ENCODE data around the gene ADARB1. TPM values are rescaled to one million over a fixed set of nuclear protein-coding genes. Genes with fewer than 3 reads are reported as not detected.
A peak's percentile ranks its signal among the peaks of the same experiment; 100 is the strongest.

Gene ADARB1
- total and polyA plus RNA-seq, 4 experiments from 2014 or later, result 4.6 to 50.0 (median 30.9) TPM

DNA sequence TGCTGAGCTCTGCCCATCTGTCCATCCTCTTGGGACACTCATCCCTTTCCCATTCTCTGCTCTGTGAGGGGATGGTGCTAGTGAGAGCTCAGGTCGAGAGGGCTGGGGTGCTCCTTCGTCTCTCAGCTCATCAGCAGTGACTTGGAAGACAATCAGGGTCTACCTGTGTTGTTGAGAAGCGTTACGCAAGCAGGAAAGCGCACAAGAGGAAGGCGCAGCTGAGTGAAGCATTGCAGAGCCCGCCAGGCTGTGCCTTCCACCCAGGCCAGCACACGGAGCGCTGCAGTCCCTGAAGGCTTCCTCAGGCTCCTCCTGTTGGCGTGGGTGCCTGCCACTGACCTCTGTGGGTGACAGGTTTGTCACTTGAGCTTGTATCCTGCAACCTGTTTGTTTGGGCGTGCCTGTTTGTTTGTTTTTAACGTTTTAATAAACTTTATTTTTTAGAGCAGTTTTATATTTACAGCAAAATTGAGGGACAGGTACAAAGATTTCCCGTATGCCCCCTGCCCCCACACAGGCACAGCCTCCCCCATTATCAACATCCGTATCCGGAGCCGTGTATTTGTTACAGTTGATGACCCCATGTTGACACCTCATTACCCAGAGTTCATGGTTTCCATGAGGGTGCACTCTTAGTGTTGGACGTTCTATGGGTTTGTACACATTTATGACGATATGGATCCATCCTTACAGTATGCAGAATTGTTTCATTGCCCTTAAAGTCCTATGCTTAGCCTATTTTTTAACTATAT, 36.7 kb downstream of the ADARB1 start:
- CTCF ChIA-PET (ENCODE audit: partially characterized antibody), result interaction anchor here (1.0 to 1.6 kb wide), 3 partner anchors 17 to 27 kb away, joined by 3 to 10 read pairs (median 8); no protein-coding TSS in a partner anchor
- Mint-ChIP-seq H3K9me3 (no peaks in the 10 kb centered on the region), H3K27me3 (no peaks in the 10 kb centered on the region), H3K27ac (peak overlapping the region in 1 of 7 donors; percentile 37), H3K36me3 (peaks cover 0 to 7% of the 10 kb centered on the region in 2 donors), H3K4me1 (peaks cover 42 to 75% (median 59%) of the 10 kb centered on the region in 4 donors), H3K4me3 (peak overlapping the region in 3 of 8 donors; percentile 1 to 54 (median 21))
- Histone ChIP-seq H3K27me3 (ENCODE audit: insufficient read depth, low read length) (no peaks in the 10 kb centered on the region), H3K4me1 (ENCODE audit: insufficient read depth, low read length) (peaks cover 36% of the 10 kb centered on the region), H3K36me3 (ENCODE audit: insufficient read depth, low read length) (no peaks in the 10 kb centered on the region), H3K9me3 (ENCODE audit: control insufficient read depth in 1 of 2, low read length in 2 of 2) (no peaks in the 10 kb centered on the region), H3K4me3 (ENCODE audit: low read length in 2 of 2) (no peak overlapping the region), H3K27ac (ENCODE audit: low read depth, low read length) (no peak overlapping the region)
- no peak for DNase-seq
- POLR2A ChIA-PET (ENCODE audit: partially characterized antibody), result no interaction called here
- intact Hi-C loops (cut with micrococcal nuclease), result no loop called here

DNA sequence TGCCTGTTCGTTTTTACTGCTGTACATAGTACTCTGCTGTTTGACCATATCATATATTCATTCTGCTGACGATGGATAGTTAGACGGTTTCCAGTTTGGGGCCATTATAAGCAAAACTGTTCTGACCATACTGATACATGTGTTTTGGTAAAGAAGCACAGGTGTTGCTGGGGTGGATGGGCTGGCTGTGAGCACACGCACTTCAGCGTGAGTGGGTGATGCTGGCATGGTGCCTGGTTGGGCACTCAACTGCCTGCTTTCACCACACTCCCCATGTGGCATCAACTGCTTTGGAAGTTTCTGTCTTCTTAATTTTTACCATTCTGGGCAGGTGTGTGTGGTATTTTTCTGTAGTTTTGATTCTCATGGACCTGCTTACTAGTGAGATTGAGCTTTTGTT, 37.3 kb downstream of the ADARB1 start:
- H3K36me3 Mint-ChIP-seq, result peaks cover 4 to 10% of the 10 kb centered on the region in 2 donors
- peak overlapping the region in 1 of 7 donors; percentile 37 for H3K27ac Mint-ChIP-seq
- DNase-seq, result no peak
- peaks cover 42 to 76% (median 57%) of the 10 kb centered on the region in 4 donors for H3K4me1 Mint-ChIP-seq
- Histone ChIP-seq H3K27me3 (ENCODE audit: insufficient read depth, low read length) (no peaks in the 10 kb centered on the region), H3K9me3 (ENCODE audit: control insufficient read depth in 1 of 2, low read length in 2 of 2) (no peaks in the 10 kb centered on the region), H3K4me1 (ENCODE audit: insufficient read depth, low read length) (peaks cover 33% of the 10 kb centered on the region), H3K4me3 (ENCODE audit: low read length in 2 of 2) (no peak overlapping the region), H3K27ac (ENCODE audit: low read depth, low read length) (no peak overlapping the region), H3K36me3 (ENCODE audit: insufficient read depth, low read length) (no peaks in the 10 kb centered on the region)
- intact Hi-C loops (cut with micrococcal nuclease), result no loop called here
- H3K9me3 Mint-ChIP-seq, result no peaks in the 10 kb centered on the region
- H3K4me3 Mint-ChIP-seq, result peak overlapping the region in 2 of 8 donors; percentile 8 to 21
- POLR2A ChIA-PET (ENCODE audit: partially characterized antibody), result no interaction called here
- CTCF ChIA-PET (ENCODE audit: partially characterized antibody), result interaction anchor here (1.0 to 1.6 kb wide), 2 partner anchors 16 to 27 kb away, joined by 3 to 10 read pairs; no protein-coding TSS in a partner anchor
- no peaks in the 10 kb centered on the region for H3K27me3 Mint-ChIP-seq

GRCh38 chr21:45112371-45112770, 38.0 kb downstream of the ADARB1 start:
- Histone ChIP-seq H3K4me1 (ENCODE audit: insufficient read depth, low read length) (peaks cover 33% of the 10 kb centered on the region), H3K27me3 (ENCODE audit: insufficient read depth, low read length) (no peaks in the 10 kb centered on the region), H3K36me3 (ENCODE audit: insufficient read depth, low read length) (no peaks in the 10 kb centered on the region), H3K9me3 (ENCODE audit: control insufficient read depth in 1 of 2, low read length in 2 of 2) (no peaks in the 10 kb centered on the region), H3K27ac (ENCODE audit: low read depth, low read length) (no peak overlapping the region), H3K4me3 (ENCODE audit: low read length in 2 of 2) (no peak overlapping the region)
- Mint-ChIP-seq H3K36me3 (peaks cover 7 to 13% of the 10 kb centered on the region in 2 donors), H3K27me3 (no peaks in the 10 kb centered on the region), H3K27ac (peak overlapping the region in 3 of 7 donors; percentile 46 to 77 (median 64)), H3K4me3 (no peak overlapping the region), H3K4me1 (peaks cover 37 to 70% (median 56%) of the 10 kb centered on the region in 4 donors), H3K9me3 (no peaks in the 10 kb centered on the region)
- intact Hi-C loops (cut with micrococcal nuclease), result no loop called here
- POLR2A ChIA-PET (ENCODE audit: partially characterized antibody), result no interaction called here
- DNase-seq, result no peak
- CTCF ChIA-PET (ENCODE audit: partially characterized antibody), result interaction anchor here (1.0 to 1.6 kb wide), 2 partner anchors 16 to 26 kb away, joined by 3 to 10 read pairs; no protein-coding TSS in a partner anchor

DNA sequence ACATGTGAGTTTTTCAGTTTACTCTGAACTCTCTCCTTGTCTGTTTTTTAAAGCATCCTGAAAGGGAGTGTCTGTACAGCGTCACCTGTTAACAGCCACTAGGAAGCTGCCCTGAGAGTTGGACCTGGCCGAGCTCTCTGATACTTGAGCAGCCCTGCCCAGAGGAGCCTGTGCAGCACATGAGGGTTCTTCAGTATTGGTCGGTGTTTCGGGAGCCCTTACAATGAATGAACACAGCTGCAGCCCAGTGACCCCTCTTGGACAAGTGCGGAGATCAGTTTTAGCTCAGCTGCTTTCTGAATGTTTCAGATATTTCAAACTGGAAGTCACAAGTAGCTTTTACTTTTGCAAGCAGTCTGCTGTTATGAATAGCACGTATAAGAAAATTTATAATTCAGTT, 39.2 kb downstream of the ADARB1 start:
- POLR2A ChIA-PET (ENCODE audit: partially characterized antibody), result interaction anchor here (1.2 kb wide), 1 partner anchor 36 kb away, joined by 3 read pairs; no protein-coding TSS in a partner anchor

DNA sequence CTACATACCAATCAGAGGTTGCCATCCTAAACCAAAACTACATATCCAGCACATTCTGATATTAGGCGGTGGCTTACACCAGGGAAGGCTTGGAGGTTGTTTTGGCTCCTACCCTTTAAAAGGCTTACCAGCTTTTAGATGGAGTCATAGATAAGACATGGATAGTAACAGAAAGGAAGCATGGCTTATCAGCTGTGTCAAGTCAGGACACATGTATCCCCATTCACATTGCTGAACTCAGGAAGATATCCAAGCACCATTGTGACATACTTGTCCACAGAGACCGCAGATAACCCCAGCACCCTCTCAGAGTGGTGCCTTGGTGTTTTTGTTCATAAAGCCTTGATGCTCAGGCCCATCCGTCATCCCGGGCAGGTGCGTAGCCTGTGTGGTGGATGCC, 39.7 kb downstream of the ADARB1 start:
- Histone ChIP-seq H3K27ac (ENCODE audit: low read depth, low read length) (no peak overlapping the region), H3K4me3 (ENCODE audit: low read length in 2 of 2) (no peak overlapping the region), H3K4me1 (ENCODE audit: insufficient read depth, low read length) (peaks cover 24% of the 10 kb centered on the region), H3K27me3 (ENCODE audit: insufficient read depth, low read length) (no peaks in the 10 kb centered on the region), H3K36me3 (ENCODE audit: insufficient read depth, low read length) (no peaks in the 10 kb centered on the region), H3K9me3 (ENCODE audit: control insufficient read depth in 1 of 2, low read length in 2 of 2) (no peaks in the 10 kb centered on the region)
- H3K36me3 Mint-ChIP-seq, result peaks cover 7 to 19% of the 10 kb centered on the region in 2 donors
- CTCF ChIA-PET (ENCODE audit: partially characterized antibody), result interaction anchor here (1.7 to 4.9 kb wide), 3 partner anchors 15 to 164 kb away, joined by 4 to 34 read pairs (median 16); no protein-coding TSS in a partner anchor
- H3K27me3 Mint-ChIP-seq, result no peaks in the 10 kb centered on the region
- H3K4me3 Mint-ChIP-seq, result no peak overlapping the region
- H3K9me3 Mint-ChIP-seq, result no peaks in the 10 kb centered on the region
- H3K27ac Mint-ChIP-seq, result no peak overlapping the region
- no peak for DNase-seq
- peaks cover 39 to 54% (median 48%) of the 10 kb centered on the region in 4 donors for H3K4me1 Mint-ChIP-seq
- POLR2A ChIA-PET (ENCODE audit: partially characterized antibody), result interaction anchor here (0.6 to 1.2 kb wide), 2 partner anchors 35 to 37 kb away, joined by 3 read pairs; no protein-coding TSS in a partner anchor
- intact Hi-C loops (cut with micrococcal nuclease), result no loop called here

More for the DNA sequence above, 39.2 kb downstream of the ADARB1 start:
- Histone ChIP-seq H3K9me3 (ENCODE audit: control insufficient read depth in 1 of 2, low read length in 2 of 2) (no peaks in the 10 kb centered on the region), H3K36me3 (ENCODE audit: insufficient read depth, low read length) (no peaks in the 10 kb centered on the region), H3K4me1 (ENCODE audit: insufficient read depth, low read length) (peaks cover 29% of the 10 kb centered on the region), H3K4me3 (ENCODE audit: low read length in 2 of 2) (no peak overlapping the region), H3K27me3 (ENCODE audit: insufficient read depth, low read length) (no peaks in the 10 kb centered on the region), H3K27ac (ENCODE audit: low read depth, low read length) (no peak overlapping the region)
- intact Hi-C loops (cut with micrococcal nuclease), result no loop called here
- no peak for DNase-seq
- Mint-ChIP-seq H3K27ac (no peak overlapping the region), H3K4me1 (peaks cover 38 to 60% (median 53%) of the 10 kb centered on the region in 4 donors), H3K36me3 (peaks cover 7 to 19% of the 10 kb centered on the region in 2 donors), H3K27me3 (no peaks in the 10 kb centered on the region), H3K4me3 (no peak overlapping the region), H3K9me3 (no peaks in the 10 kb centered on the region)
- CTCF ChIA-PET (ENCODE audit: partially characterized antibody), result interaction anchor here (3.7 to 4.9 kb wide), 2 partner anchors 16 to 24 kb away, joined by 16 to 34 read pairs; no protein-coding TSS in a partner anchor

- Histone ChIP-seq H3K4me3 (ENCODE audit: low read length in 2 of 2) (no peak overlapping the region), H3K9me3 (ENCODE audit: control insufficient read depth in 1 of 2, low read length in 2 of 2) (no peaks in the 10 kb centered on the region), H3K36me3 (ENCODE audit: insufficient read depth, low read length) (no peaks in the 10 kb centered on the region), H3K27ac (ENCODE audit: low read depth, low read length) (no peak overlapping the region), H3K27me3 (ENCODE audit: insufficient read depth, low read length) (no peaks in the 10 kb centered on the region), H3K4me1 (ENCODE audit: insufficient read depth, low read length) (peaks cover 20% of the 10 kb centered on the region)
- peaks cover 37 to 50% (median 44%) of the 10 kb centered on the region in 4 donors for H3K4me1 Mint-ChIP-seq
- ChIA-PET POLR2A (ENCODE audit: partially characterized antibody) (interaction anchor here (0.6 to 1.2 kb wide), 3 partner anchors 16 to 37 kb away, joined by 3 read pairs; no protein-coding TSS in a partner anchor), CTCF (ENCODE audit: partially characterized antibody) (interaction anchor here (1.3 to 4.9 kb wide), 4 partner anchors 10 to 164 kb away, joined by 3 to 34 read pairs (median 10); no protein-coding TSS in a partner anchor)
- H3K4me3 Mint-ChIP-seq, result no peak overlapping the region
- H3K9me3 Mint-ChIP-seq, result no peaks in the 10 kb centered on the region
- no peak for DNase-seq
- H3K27ac Mint-ChIP-seq, result peak overlapping the region in 1 of 7 donors; percentile 42
- intact Hi-C loops (cut with micrococcal nuclease), result no loop called here
- H3K27me3 Mint-ChIP-seq, result no peaks in the 10 kb centered on the region
- peaks cover 7 to 22% of the 10 kb centered on the region in 2 donors for H3K36me3 Mint-ChIP-seq
These were observed 40.1 kb downstream of the ADARB1 start for GRCh38 chr21:45114475-45114874.

DNA sequence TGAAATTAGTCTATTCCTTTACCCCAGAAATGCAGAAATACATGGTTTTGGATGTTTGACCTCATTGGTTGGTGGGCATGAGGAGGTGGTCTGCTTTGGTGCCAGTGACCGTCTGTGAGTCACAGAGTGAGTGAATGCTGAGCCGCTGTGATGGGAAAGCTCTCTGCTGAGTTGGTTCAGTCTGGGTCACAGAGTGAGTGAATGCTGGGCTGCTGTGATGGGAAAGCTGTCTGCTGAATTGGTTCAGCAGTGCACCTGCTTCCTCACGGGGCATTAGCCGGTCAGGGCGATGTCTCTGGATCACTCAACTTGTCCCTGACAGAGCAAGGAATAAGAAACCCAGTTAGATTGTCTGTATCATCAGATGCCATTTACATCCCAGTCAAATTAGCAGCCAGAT, 40.8 kb downstream of the ADARB1 start:
- H3K4me1 Mint-ChIP-seq, result peaks cover 32 to 44% (median 38%) of the 10 kb centered on the region in 4 donors
- Histone ChIP-seq H3K27ac (ENCODE audit: low read depth, low read length) (no peak overlapping the region), H3K4me3 (ENCODE audit: low read length in 2 of 2) (no peak overlapping the region), H3K27me3 (ENCODE audit: insufficient read depth, low read length) (no peaks in the 10 kb centered on the region), H3K36me3 (ENCODE audit: insufficient read depth, low read length) (no peaks in the 10 kb centered on the region), H3K4me1 (ENCODE audit: insufficient read depth, low read length) (peaks cover 13% of the 10 kb centered on the region), H3K9me3 (ENCODE audit: control insufficient read depth in 1 of 2, low read length in 2 of 2) (no peaks in the 10 kb centered on the region)
- peaks cover 7 to 22% of the 10 kb centered on the region in 2 donors for H3K36me3 Mint-ChIP-seq
- no peaks in the 10 kb centered on the region for H3K27me3 Mint-ChIP-seq
- CTCF ChIA-PET (ENCODE audit: partially characterized antibody), result interaction anchor here (1.3 to 4.9 kb wide), 4 partner anchors 10 to 165 kb away, joined by 3 to 34 read pairs (median 10); no protein-coding TSS in a partner anchor
- no peak overlapping the region for H3K4me3 Mint-ChIP-seq
- DNase-seq, result no peak
- no peaks in the 10 kb centered on the region for H3K9me3 Mint-ChIP-seq
- H3K27ac Mint-ChIP-seq, result peak overlapping the region in 1 of 7 donors; percentile 7
- intact Hi-C loops (cut with micrococcal nuclease), result no loop called here
- POLR2A ChIA-PET (ENCODE audit: partially characterized antibody), result interaction anchor here (1.1 kb wide), 1 partner anchor 17 kb away, joined by 3 read pairs; no protein-coding TSS in a partner anchor
